ENCODE measurements around the gene IGFALS. TPM values are rescaled to one million over a fixed set of nuclear protein-coding genes. Genes with fewer than 3 reads are reported as not detected.

The IGFALS gene
- total and polyA plus RNA-seq, 2 of the 4 experiments (the other 2 are of a cell fraction) = not detected

DNA sequence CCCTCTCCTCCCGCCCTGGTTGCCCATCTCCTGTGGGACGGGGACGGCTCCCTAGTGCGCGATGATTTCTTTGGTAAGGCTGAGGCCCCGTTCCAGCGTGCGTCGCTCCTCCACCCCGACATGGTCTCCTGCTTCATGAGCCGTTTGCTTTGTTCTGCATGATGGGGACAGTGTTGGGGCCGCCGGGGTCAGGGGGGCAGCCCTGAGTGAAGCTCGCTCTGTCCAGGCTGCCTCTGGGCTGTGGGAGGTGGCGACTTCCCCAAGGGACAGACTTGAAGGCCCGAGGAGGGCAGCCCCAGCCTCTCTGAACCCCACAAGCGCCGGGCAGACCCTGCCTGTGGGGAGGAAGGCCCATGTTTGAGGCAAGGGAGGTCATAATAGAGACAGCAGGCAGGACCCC is 34.6 kb downstream of the IGFALS start:
- H4K91ac ChIP-seq (ENCODE audit: insufficient read depth, low read depth, low read length) = no peak overlapping the region
- no peak overlapping the region for H2BK5ac ChIP-seq (ENCODE audit: low read depth, low read length, poor library complexity, severe bottlenecking)
- H3K27ac ChIP-seq (ENCODE audit: insufficient read depth, low read length) = no peak overlapping the region
- H3K9me3 ChIP-seq (ENCODE audit: control insufficient read depth, insufficient read depth, low read length) = no peaks in the 10 kb centered on the region
- in situ Hi-C loops (cut with MboI; ENCODE audit: low sequenced_read_pairs) = no loop called here
- H3K18ac ChIP-seq (ENCODE audit: low read depth, low read length) = no peak overlapping the region
- H4K5ac ChIP-seq (ENCODE audit: low read depth, low read length) = no peak overlapping the region
- no peak for TF ChIP-seq RCOR1 (IDR thresholded peaks at IDR 0.05; ENCODE audit: insufficient replicate concordance, low read length)
- TF ChIP-seq RAD21 (IDR thresholded peaks at IDR 0.05; ENCODE audit: low read length) = no peak
- TF ChIP-seq POLR2A (IDR thresholded peaks at IDR 0.05; ENCODE audit: low read depth, low read length) = no peak
- TF ChIP-seq CEBPB (IDR thresholded peaks at IDR 0.05; ENCODE audit: low read depth, low read length) = no peak
- no peak for TF ChIP-seq SMC3 (IDR thresholded peaks at IDR 0.05; ENCODE audit: low read depth, low read length)
- TF ChIP-seq, protein P1, sequence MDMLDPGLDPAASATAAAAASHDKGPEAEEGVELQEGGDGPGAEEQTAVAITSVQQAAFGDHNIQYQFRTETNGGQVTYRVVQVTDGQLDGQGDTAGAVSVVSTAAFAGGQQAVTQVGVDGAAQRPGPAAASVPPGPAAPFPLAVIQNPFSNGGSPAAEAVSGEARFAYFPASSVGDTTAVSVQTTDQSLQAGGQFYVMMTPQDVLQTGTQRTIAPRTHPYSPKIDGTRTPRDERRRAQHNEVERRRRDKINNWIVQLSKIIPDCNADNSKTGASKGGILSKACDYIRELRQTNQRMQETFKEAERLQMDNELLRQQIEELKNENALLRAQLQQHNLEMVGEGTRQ (IDR thresholded peaks at IDR 0.05; ENCODE audit: low read depth, low read length) = no peak
- no peak for TF ChIP-seq BHLHE40 (IDR thresholded peaks at IDR 0.05; ENCODE audit: low read depth, low read length)
- TF ChIP-seq RFX5 (IDR thresholded peaks at IDR 0.05; ENCODE audit: low read depth, low read length) = no peak
- TF ChIP-seq FOS (IDR thresholded peaks at IDR 0.05; ENCODE audit: low read depth, low read length) = no peak
- no peak for TF ChIP-seq MAFK (IDR thresholded peaks at IDR 0.05; ENCODE audit: low read depth, low read length)
- TF ChIP-seq MAZ (IDR thresholded peaks at IDR 0.05; ENCODE audit: borderline replicate concordance, low read depth, low read length) = no peak
- TF ChIP-seq CHD1 (IDR thresholded peaks at IDR 0.05; ENCODE audit: low read depth, low read length) = no peak
- TF ChIP-seq MXI1 (IDR thresholded peaks at IDR 0.05; ENCODE audit: borderline replicate concordance, low read depth, low read length) = no peak
- TF ChIP-seq, protein P2, sequence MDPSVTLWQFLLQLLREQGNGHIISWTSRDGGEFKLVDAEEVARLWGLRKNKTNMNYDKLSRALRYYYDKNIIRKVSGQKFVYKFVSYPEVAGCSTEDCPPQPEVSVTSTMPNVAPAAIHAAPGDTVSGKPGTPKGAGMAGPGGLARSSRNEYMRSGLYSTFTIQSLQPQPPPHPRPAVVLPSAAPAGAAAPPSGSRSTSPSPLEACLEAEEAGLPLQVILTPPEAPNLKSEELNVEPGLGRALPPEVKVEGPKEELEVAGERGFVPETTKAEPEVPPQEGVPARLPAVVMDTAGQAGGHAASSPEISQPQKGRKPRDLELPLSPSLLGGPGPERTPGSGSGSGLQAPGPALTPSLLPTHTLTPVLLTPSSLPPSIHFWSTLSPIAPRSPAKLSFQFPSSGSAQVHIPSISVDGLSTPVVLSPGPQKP (IDR thresholded peaks at IDR 0.05; ENCODE audit: borderline replicate concordance, low read depth, low read length) = no peak
- no peak for TF ChIP-seq NFE2L2 (IDR thresholded peaks at IDR 0.05; ENCODE audit: low read depth, low read length)
- H2AK5ac ChIP-seq (ENCODE audit: low read depth, low read length) = no peak overlapping the region
- no peak overlapping the region for H2BK15ac ChIP-seq (ENCODE audit: low read depth, low read length)
- H3K4me3 ChIP-seq (ENCODE audit: insufficient read depth, low read depth, low read length) = no peak overlapping the region
- dilution Hi-C loops (cut with HindIII; ENCODE audit: low sequenced_read_pairs, unreplicated experiment) = no loop called here
- H4K8ac ChIP-seq (ENCODE audit: low read depth in 2 of 2, low read length in 2 of 2) = no peak overlapping the region
- no peak overlapping the region for H3K23ac ChIP-seq (ENCODE audit: low read depth, low read length)
- H3K4me1 ChIP-seq (ENCODE audit: control insufficient read depth, insufficient read depth, low read length) = no peaks in the 10 kb centered on the region
- no peak overlapping the region for H2AFZ ChIP-seq (replicated peaks; ENCODE audit: low read length, poor library complexity)
- no peak overlapping the region for H2BK20ac ChIP-seq (ENCODE audit: low read depth, low read length)
- no peak overlapping the region for H3K4ac ChIP-seq (ENCODE audit: low read depth, low read length)
- no peak overlapping the region for H2AK9ac ChIP-seq (replicated peaks; ENCODE audit: low read depth, low read length, poor library complexity)
- no peak overlapping the region for H2BK120ac ChIP-seq (ENCODE audit: low read depth, low read length)
- ATAC-seq (ENCODE audit: low read depth) (no peak), DNase-seq (no peak)
- no peak overlapping the region for H3K9ac ChIP-seq (ENCODE audit: low read depth, low read length)
- 0 out of 4 replicates have a peak, but pooled peaks cover 0 to 4% of the 10 kb centered on the region in 2 experiments for H3K79me1 ChIP-seq (ENCODE audit: low read depth in 1 of 2, low read length in 2 of 2)
- no peaks in the 10 kb centered on the region for H4K20me1 ChIP-seq (ENCODE audit: insufficient read depth, low read length)
- POLR2A ChIA-PET (ENCODE audit: unreplicated experiment) = no interaction called here
- intact Hi-C loops (cut with micrococcal nuclease) = no loop called here
- CTCF ChIA-PET = no interaction called here
- no peak overlapping the region for H3K4me2 ChIP-seq (ENCODE audit: low read depth, low read length)
- H3K27me3 ChIP-seq (ENCODE audit: control insufficient read depth, insufficient read depth, low read length) = no peaks in the 10 kb centered on the region
- peaks cover 60% of the 10 kb centered on the region for H3K36me3 ChIP-seq (ENCODE audit: control insufficient read depth, insufficient read depth, low read length)
- BruUV-seq (replicated peaks) = no TSS peak
- H3K56ac ChIP-seq (ENCODE audit: extremely low read depth, insufficient read depth, low read length) = no peak overlapping the region
- H3K9me1 ChIP-seq (ENCODE audit: insufficient read depth, low read length) = no peaks in the 10 kb centered on the region
- WGBS, 2 experiments (ENCODE audit: extremely low coverage in 2 of 2, insufficient read length in 1 of 2) = 90% methylated on average over 9 of the region's 18 CpGs; no CpG with 5 or more reads in 1 of the 2 experiments
- H3K14ac ChIP-seq (replicated peaks; ENCODE audit: low read depth, low read length) = no peak overlapping the region
